Endothelial cell of umbilical vein (primary cell): ENCODE measurements around the gene GRIA4.

Experiments
- CTCF ChIP-seq, 2 donors: IDR thresholded peaks; 1 replicate in 1 of 2; 2 replicates in 1 of 2; pipeline ENCODE4 v1.5.1; 2011; ENCODE audit warnings: low read length in 2 of 2, mild to moderate bottlenecking in 2 of 2, moderate library complexity in 2 of 2, control low read depth in 1 of 2, inconsistent platforms in 1 of 2, low read depth in 1 of 2; ENCODE audit not compliant: insufficient read depth in 1 of 2; ENCODE audit errors: extremely low read depth in 1 of 2
- EZH2 ChIP-seq: IDR thresholded peaks from 2 replicates; pipeline ENCODE4 v1.6.1; 2012; ENCODE audit warnings: borderline replicate concordance, low read depth, mild to moderate bottlenecking, moderate library complexity, low read length, inconsistent platforms; ENCODE audit not compliant: severe bottlenecking
- FOS ChIP-seq: IDR thresholded peaks from 2 replicates; pipeline ENCODE4 v1.6.1; 2011; ENCODE audit warnings: mild to moderate bottlenecking, low read length, moderate library complexity, borderline replicate concordance; ENCODE audit not compliant: insufficient read depth
- MAX ChIP-seq: IDR thresholded peaks from 2 replicates; pipeline ENCODE4 v1.6.1; 2011; ENCODE audit not compliant: insufficient read depth, insufficient read length
- POLR2A ChIP-seq: IDR thresholded peaks from 2 replicates; pipeline ENCODE4 v1.6.1; 2012; ENCODE audit warnings: low read depth, mild to moderate bottlenecking, control low read depth, low read length
- POLR2AphosphoS5 ChIP-seq: IDR thresholded peaks from 2 replicates; pipeline ENCODE4 v1.6.1; 2012; ENCODE audit warnings: low read depth, mild to moderate bottlenecking, control low read depth, low read length, moderate library complexity; ENCODE audit not compliant: insufficient read depth

GRCh38 chr11:105799263-105799662 lies 189.4 kb downstream of the GRIA4 start:
- TF ChIP-seq POLR2A, result no peak
- no peak for TF ChIP-seq EZH2
- no peak for TF ChIP-seq CTCF (IDR thresholded peaks at IDR 0.05; ENCODE audit: extremely low read depth in 1 of 2, insufficient read depth in 1 of 2, low read depth in 1 of 2, low read length in 2 of 2)
- TF ChIP-seq MAX, result no peak
- no peak for TF ChIP-seq POLR2AphosphoS5
- TF ChIP-seq FOS, result no peak
